GM08714 (cell line): ENCODE data around the gene PLXND1.

ENCODE experiments used
- H3K4me3 ChIP-seq: fragments of 200-500 bp; sonication (Bioruptor generic); 2 replicates; pipeline ENCODE4 v1.5.1; 2014; ENCODE audit warnings: mild to moderate bottlenecking, low read length, inconsistent platforms
- ZNF274 ChIP-seq: IDR thresholded peaks from 2 replicates; pipeline ENCODE4 v1.6.1; 2012; ENCODE audit warnings: mild to moderate bottlenecking, low read depth, low read length

Gene PLXND1

DNA sequence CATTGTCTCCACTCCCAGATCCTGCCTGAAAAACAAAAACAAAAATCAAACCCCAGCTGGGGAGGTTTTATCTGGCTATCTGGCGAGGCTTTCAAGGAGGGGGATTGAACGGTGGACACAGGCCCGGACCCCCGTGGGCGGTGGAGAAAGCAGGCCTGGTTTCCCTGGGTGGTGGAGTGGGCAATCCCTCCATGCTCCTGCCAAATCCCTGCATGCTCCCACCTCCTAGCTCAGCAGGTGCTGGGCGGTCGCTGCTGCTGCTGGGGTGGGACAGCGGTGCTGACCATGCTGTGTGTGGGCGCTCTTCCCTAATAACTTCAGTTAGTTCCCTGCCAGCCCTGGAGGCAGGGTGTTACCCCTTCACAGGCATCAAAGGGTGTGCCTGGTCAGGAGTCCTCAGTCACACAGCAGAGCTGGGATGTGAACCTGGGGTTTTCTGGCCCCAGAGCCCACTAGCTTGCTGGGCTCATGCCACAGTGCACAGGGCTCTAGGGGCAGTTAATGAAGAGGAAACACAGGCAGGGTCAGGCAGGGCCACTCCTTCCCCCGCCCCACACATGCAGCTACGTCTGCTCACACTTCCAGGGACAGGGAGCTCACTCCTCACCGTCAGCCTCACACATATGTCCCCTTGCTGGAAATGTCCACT is 15.9 kb upstream of the PLXND1 start:
- no peak for TF ChIP-seq ZNF274
- H3K4me3 ChIP-seq: no peak overlapping the region

GRCh38 chr3:129621626-129622225 is 15.2 kb upstream of the PLXND1 start:
- TF ChIP-seq ZNF274: no peak
- H3K4me3 ChIP-seq: no peak overlapping the region

DNA sequence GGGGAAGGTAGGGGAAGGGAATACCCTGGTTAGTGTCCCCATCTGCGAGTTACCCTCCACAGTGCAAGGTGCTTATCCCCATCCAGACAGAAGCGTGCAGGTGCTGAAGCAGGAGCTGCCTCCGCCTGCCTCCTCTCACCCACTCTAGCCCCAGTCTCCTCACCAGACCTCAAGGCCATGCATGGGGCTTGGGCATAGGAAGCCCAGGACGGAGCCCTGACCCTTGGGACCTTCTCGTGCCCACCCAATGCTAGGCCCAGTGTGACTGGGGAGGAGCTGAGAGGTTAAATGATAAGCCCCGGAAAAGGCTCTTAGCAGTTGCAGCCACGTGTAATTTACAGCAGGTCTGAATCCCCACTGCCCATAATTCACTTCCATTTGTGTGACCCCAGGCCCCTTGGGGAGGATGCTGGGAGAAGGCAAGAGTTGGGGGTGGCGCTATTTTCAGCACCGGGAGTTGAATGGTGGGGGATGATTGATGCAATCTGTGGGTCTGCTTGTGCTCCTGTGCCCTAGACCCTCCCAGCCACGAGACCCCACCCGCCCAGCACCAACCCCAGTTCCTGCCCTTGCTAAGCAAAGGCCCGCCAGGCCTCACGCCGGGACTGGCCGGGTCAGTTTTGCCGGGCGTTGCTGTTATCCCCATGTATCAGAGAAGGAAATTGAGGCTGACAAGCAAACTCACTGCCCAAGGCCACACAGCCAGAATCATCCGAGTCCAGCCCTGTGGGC is 14.5 kb upstream of the PLXND1 start:
- no peak for TF ChIP-seq ZNF274
- H3K4me3 ChIP-seq: no peak overlapping the region

GRCh38 chr3:129619726-129620162 is 13.3 kb upstream of the PLXND1 start:
- H3K4me3 ChIP-seq: no peak overlapping the region
- TF ChIP-seq ZNF274: no peak

DNA sequence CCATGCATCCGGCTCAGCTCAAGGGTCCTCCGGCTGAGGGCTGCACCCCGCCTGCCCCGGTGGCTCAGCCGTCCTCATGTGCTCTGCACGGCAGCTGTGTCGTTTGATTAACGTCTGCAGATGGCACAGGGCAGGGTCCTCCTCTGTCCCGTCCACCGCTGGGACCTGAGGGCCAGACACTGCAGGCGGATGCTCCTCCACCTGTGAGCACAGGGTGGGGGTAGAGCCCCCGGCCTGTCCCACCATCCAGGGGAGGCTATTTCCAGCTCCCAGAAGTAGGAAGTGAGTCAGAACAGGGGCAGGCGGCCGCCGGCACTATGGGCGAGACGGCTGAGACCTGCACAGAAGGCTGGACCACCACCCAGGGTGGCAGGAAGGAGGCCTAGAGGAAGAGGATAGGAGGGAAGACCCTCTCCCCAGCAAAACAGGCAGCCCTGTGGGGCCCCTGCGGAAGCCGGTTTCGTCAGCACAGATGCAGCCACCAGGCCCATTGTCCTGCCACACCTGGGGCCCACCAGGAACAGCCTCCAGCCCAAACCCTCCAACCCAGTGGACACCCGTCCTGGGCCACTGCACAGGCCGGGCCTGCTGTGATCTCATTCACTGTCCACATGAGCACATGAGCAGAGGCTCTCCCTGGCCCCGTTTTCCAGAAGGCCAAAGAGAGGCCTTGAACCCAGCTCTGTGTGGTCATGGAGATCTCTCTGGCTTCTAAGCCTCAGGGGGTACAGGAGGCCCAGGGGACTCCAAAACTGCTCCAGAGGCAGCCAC is 12.6 kb upstream of the PLXND1 start:
- TF ChIP-seq ZNF274: no peak
- no peak overlapping the region for H3K4me3 ChIP-seq

DNA sequence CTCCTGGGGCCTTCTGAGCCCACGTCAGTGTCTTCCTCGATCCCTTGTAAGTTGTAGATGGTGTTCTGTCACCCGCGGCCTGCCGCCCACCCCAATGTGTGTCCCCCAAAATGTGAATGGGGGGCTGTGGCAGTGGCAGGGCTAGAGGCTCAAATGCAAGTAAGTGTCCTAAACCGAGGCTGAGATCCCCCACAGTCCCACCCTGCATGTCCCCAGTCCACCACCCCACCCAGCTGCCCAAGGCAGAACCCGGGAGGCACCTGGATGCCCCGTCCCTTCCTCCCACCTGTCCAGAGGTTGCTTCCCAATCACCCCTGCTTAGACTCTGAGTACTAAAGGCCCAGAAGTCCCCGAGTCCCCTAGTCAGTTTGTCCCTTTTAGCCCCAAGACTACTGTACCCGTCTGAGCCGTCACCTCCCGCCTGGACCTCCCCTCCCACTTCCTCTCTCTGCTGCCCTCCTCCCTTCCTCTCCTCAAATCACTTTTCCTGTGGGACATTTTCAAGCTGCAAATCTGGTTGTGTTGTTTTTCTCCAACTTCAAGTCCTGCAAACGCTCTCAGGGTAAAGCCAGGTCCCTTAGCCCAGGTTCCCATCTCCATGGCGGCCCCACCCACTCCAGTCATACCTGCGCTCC is 11.8 kb upstream of the PLXND1 start:
- no peak overlapping the region for H3K4me3 ChIP-seq
- no peak for TF ChIP-seq ZNF274

GRCh38 chr3:129617381-129618185 is 11.1 kb upstream of the PLXND1 start:
- no peak overlapping the region for H3K4me3 ChIP-seq
- no peak for TF ChIP-seq ZNF274

DNA sequence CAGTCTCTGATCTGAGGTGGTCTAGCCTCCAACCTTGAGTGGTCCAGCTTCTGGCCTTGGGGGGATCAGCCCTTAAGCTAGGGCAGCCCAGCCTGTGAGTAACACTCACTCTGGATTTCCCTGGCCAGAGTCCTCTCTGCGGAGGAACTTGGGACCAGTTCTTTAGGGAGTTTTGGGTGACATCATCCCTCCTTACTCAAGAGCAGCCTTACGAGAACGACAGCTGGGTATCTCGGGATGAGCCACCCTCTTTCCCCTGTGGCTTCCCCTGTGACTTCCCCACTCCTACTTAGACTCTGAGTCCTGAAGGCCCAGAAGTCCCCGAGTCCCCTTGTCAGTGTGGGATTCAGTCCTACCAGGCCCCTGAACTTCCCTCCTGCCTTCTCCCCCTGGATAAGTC is 10.2 kb upstream of the PLXND1 start:
- no peak overlapping the region for H3K4me3 ChIP-seq
- no peak for TF ChIP-seq ZNF274

DNA sequence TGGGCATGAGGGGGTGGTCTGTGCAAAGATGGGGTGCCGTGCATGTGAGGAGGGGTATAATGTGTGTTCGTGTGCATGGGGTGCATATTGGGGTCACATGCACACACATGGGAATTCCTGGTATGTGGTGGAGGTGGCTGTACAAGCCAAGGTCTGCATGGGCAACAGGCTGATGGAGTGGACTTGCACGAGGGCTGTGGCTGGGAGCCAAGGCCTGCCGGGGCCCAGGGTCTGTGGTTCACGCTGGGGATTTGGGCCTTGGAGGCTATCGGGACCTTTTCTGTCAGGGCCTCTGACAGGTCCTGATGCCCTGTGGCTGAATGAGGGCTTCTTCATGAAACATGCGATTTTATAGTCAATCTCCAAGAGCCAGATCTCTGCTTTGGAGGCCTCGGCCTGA is 9.8 kb upstream of the PLXND1 start:
- no peak overlapping the region for H3K4me3 ChIP-seq
- TF ChIP-seq ZNF274: no peak

DNA sequence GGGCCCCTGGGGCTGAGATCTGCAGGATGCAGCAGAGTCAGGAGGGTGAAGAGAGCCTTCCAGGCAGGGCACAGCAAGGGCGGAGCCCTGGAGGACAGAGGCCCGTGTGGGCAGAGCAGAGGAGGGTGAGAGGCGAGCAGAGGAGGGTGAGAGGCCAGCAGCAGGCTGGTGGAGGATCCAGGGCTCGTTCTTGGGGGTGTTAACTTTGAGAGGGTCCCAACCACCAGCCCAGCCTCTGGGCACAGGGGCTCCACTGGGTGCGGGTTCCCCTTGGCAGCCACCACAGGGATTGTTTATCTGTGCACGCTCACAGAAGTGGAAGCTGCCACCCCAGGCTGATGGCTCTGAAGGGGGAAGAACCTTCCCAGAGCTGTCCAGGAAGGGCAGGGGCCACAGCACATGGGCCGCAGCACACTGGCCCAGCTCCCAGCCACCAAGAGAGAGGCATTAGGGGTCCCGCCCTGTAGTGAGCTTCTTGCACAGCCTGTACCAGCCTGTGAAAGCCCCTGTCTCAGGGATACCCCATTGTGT is 9.3 kb upstream of the PLXND1 start:
- TF ChIP-seq ZNF274: no peak
- no peak overlapping the region for H3K4me3 ChIP-seq

- H3K4me3 ChIP-seq: no peak overlapping the region
- no peak for TF ChIP-seq ZNF274
Observed at GRCh38 chr3:129614927-129615363, 8.5 kb upstream of the PLXND1 start.

DNA sequence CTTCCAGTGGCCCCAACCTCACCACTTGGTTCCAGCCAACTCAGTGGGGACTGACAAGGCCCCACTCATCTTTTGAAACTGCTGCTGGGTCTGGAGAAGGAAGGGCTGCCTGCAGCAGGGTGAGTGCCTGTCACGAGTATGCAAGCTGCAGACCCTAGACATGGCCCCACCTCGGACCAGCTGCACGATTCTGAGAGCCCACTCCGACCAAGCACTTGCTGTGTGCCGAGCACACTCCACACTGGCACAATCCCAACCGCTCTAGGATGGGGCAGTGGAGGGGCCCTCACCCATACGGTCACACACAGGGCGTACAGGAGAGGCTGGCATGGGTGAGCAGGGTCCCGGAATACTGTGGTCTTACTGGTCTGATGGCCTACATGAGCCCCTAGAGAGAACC is 8.0 kb upstream of the PLXND1 start:
- no peak overlapping the region for H3K4me3 ChIP-seq
- no peak for TF ChIP-seq ZNF274

DNA sequence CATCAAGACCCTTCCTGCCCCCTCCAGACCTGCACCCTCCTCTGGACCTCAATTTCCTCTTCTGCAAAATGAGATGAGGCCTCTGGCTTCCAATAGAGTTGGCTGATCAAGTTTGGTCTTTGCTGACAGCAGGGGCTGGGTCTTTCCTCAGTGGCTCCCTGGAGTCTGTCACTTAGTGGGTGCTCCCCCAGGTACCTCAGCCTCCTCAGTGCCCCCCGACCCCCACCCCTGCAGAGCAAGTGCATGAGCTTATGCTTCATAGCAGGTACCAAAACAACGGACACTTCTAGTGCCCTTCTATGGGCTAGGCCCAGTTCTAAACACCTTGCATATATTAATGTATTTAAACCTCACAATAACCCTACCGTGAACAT is 6.9 kb upstream of the PLXND1 start:
- H3K4me3 ChIP-seq: no peak overlapping the region
- no peak for TF ChIP-seq ZNF274
